Stimulated activated CD4-positive, alpha-beta T cell treated with anti-CD3 and anti-CD28 coated beads, Interleukin-1b, Interleukin-23, amount 100 ng/mL, for 4 hours (primary cell): Measurements from ENCODE around the gene PI3.
"Not testable (repeated sequence)": the region's sequence is repeated elsewhere in the genome, so short reads cannot be mapped to it uniquely, and the experiment has no call there.

ENCODE experiments used
- DNase-seq, 2 donors: peaks; one replicate each; pipeline ENCODE4 v3.0.0-alpha.2; 2020; ENCODE audit warnings: low read depth in 2 of 2

Gene PI3

GRCh38 chr20:45174434-45175364 is at the start of gene PI3:
Gene PI3 (plus strand): TSS chr20:45174902. CDS start chr20:45174923, 21 bp downstream.
- no peak for DNase-seq

GRCh38 chr20:45128099-45128498 is 46.6 kb upstream of the PI3 start:
- DNase-seq = no peak

- no peak for DNase-seq
Measured at GRCh38 chr20:45136911-45137310, 37.8 kb upstream of the PI3 start.

GRCh38 chr20:45138561-45139300 is 36.0 kb upstream of the PI3 start:
- peak; percentile 18 to 46 for DNase-seq

GRCh38 chr20:45139733-45140375 is 34.8 kb upstream of the PI3 start:
- not testable (repeated sequence) for DNase-seq

- DNase-seq = no peak
Measured at GRCh38 chr20:45140836-45141235, 33.9 kb upstream of the PI3 start.

- no peak for DNase-seq
Measured at GRCh38 chr20:45149062-45149461, 25.6 kb upstream of the PI3 start.

- DNase-seq = no peak
Measured at GRCh38 chr20:45152405-45152804, 22.3 kb upstream of the PI3 start.

- no peak for DNase-seq
Measured at GRCh38 chr20:45153147-45153546, 21.6 kb upstream of the PI3 start.

GRCh38 chr20:45153752-45154151 is 20.9 kb upstream of the PI3 start:
- DNase-seq = no peak

- no peak for DNase-seq
Measured at GRCh38 chr20:45154183-45154582, 20.5 kb upstream of the PI3 start.

GRCh38 chr20:45154794-45155193 is 19.9 kb upstream of the PI3 start:
- not testable (repeated sequence) for DNase-seq

- DNase-seq = no peak
Measured at GRCh38 chr20:45156713-45157112, 18.0 kb upstream of the PI3 start.

GRCh38 chr20:45157962-45158361 is 16.7 kb upstream of the PI3 start:
- DNase-seq = no peak

GRCh38 chr20:45163083-45163803 is 11.5 kb upstream of the PI3 start:
- no peak for DNase-seq

GRCh38 chr20:45164906-45165305 is 9.8 kb upstream of the PI3 start:
- no peak for DNase-seq

GRCh38 chr20:45173522-45173921 is 1.2 kb upstream of the PI3 start:
- no peak for DNase-seq

GRCh38 chr20:45176526-45177267 is 2.0 kb downstream of the PI3 start:
- DNase-seq = no peak

GRCh38 chr20:45179166-45179565 is 4.5 kb downstream of the PI3 start:
- DNase-seq = no peak

GRCh38 chr20:45181639-45182038 is 6.9 kb downstream of the PI3 start:
- DNase-seq = no peak

- no peak for DNase-seq
Measured at GRCh38 chr20:45183084-45183483, 8.4 kb downstream of the PI3 start.
